Fibroblast of mammary gland (primary cell): ENCODE measurements around the gene OR2M5.

Experiments used
- DNase-seq: peaks from one replicate; pipeline ENCODE4 v3.0.0-alpha.2; 2010; ENCODE audit warnings: low read depth
- H3K4me3 ChIP-seq: 2 replicates; pipeline ENCODE4 v1.5.1; 2011; ENCODE audit warnings: low read depth, mild to moderate bottlenecking, low read length, moderate library complexity; ENCODE audit not compliant: control insufficient read depth
- CTCF ChIP-seq: conservative IDR thresholded peaks from 2 replicates; pipeline ENCODE4 v1.5.1; 2011; ENCODE audit warnings: low read depth, low read length, inconsistent platforms; ENCODE audit not compliant: control insufficient read depth, insufficient read depth

OR2M5 gene

GRCh38 chr1:248164031-248164430, 19.1 kb downstream of the OR2M5 start:
- no peak for TF ChIP-seq CTCF
- no peak for DNase-seq

GRCh38 chr1:248165186-248165585, 20.2 kb downstream of the OR2M5 start:
- DNase-seq = no peak
- H3K4me3 ChIP-seq = no peak overlapping the region
- no peak for TF ChIP-seq CTCF

More at GRCh38 chr1:248164031-248164430, 19.1 kb downstream of the OR2M5 start:
- H3K4me3 ChIP-seq = no peak overlapping the region

GRCh38 chr1:248174521-248174920, 29.6 kb downstream of the OR2M5 start, which contains the start of gene OR2M2:
Gene OR2M2, plus strand, starts transcription at chr1:248174821. Its CDS starts 5,165 bp downstream, at chr1:248179986.
- H3K4me3 ChIP-seq = no peak within 1 kb of the TSS
- DNase-seq = no peak
- TF ChIP-seq CTCF = no peak

GRCh38 chr1:248183996-248184395, 39.0 kb downstream of the OR2M5 start:
- H3K4me3 ChIP-seq = no peak overlapping the region
- no peak for TF ChIP-seq CTCF
- DNase-seq = no peak

GRCh38 chr1:248187363-248187762, 42.4 kb downstream of the OR2M5 start:
- DNase-seq = no peak
- no peak overlapping the region for H3K4me3 ChIP-seq
- TF ChIP-seq CTCF = no peak

- no peak for TF ChIP-seq CTCF
- no peak for DNase-seq
- H3K4me3 ChIP-seq = no peak overlapping the region
These were observed 44.1 kb downstream of the OR2M5 start for GRCh38 chr1:248189026-248189425.

- TF ChIP-seq CTCF = no peak
These were observed 49.2 kb downstream of the OR2M5 start for GRCh38 chr1:248194117-248194516.

More at GRCh38 chr1:248194117-248194516, 49.2 kb downstream of the OR2M5 start:
- no peak overlapping the region for H3K4me3 ChIP-seq
- DNase-seq = no peak
